ENCODE measurements around the gene GRB14. TPM values are rescaled to one million over a fixed set of nuclear protein-coding genes. Genes with fewer than 3 reads are reported as not detected.

The GRB14 gene
- total RNA-seq, 4 donors from 2014 or later = 3.2 to 22.3 (median 5.6) TPM

- TF ChIP-seq, protein P1, sequence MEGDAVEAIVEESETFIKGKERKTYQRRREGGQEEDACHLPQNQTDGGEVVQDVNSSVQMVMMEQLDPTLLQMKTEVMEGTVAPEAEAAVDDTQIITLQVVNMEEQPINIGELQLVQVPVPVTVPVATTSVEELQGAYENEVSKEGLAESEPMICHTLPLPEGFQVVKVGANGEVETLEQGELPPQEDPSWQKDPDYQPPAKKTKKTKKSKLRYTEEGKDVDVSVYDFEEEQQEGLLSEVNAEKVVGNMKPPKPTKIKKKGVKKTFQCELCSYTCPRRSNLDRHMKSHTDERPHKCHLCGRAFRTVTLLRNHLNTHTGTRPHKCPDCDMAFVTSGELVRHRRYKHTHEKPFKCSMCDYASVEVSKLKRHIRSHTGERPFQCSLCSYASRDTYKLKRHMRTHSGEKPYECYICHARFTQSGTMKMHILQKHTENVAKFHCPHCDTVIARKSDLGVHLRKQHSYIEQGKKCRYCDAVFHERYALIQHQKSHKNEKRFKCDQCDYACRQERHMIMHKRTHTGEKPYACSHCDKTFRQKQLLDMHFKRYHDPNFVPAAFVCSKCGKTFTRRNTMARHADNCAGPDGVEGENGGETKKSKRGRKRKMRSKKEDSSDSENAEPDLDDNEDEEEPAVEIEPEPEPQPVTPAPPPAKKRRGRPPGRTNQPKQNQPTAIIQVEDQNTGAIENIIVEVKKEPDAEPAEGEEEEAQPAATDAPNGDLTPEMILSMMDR (IDR thresholded peaks at IDR 0.05; ENCODE audit: low read depth) = no peak
These were observed 124.4 kb downstream of the GRB14 start for GRCh38 chr2:164496881-164497280.

DNA sequence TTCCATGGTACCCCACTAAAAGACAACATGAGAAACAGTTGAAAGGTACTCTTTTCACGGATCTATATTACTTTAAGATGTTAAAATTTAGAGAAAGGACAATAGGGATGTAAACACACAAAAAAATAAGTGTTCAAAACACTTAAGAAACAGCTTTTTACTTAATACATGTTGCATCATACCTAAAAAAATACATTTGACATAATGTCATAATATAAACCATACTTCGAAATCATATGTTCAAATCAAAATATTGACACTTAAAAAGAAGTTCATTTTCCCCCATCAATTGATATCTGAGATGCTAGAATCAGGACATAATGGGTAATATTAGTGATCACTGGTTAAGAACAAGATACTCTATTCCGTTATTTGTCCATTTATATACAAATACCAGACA lies 124.9 kb downstream of the GRB14 start:
- TF ChIP-seq, protein P1 (IDR thresholded peaks at IDR 0.05; ENCODE audit: low read depth) = no peak

DNA sequence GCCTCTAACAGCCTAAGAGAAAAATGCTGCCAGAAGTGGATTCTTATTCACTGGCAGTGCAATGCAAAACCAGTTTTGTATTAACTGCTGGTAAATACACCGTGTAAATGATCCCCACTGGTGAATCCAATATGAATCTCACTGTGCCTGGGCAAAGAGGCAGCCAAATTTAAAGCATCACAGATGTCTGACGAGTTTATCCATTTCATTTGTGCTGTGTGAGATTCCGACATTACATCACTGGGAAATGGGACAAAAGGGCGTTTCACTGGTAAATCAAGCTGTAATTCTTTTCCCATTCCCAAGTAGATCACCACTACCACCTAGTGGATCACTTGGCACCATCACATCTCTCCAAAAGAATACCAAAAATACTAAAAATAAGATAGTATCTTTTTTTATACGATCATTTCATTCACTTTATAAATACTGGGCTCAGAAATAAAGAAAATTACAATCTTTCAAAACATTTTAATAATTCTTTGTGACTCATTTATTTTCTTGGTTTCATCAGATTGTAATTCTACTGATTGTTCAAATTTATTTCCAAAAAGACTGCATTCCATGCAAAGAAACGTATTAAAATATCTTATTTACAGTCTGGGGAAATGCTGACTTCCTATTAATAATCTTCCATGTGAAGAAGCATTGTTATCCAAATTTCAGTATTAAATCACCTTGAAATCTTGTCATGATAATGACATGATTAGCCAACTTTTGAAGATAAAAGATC lies 125.6 kb downstream of the GRB14 start:
- TF ChIP-seq, protein P1 (IDR thresholded peaks at IDR 0.05; ENCODE audit: low read depth) = no peak

GRCh38 chr2:164485541-164485940 lies 135.7 kb downstream of the GRB14 start:
- TF ChIP-seq, protein P1 (IDR thresholded peaks at IDR 0.05; ENCODE audit: low read depth) = no peak

DNA sequence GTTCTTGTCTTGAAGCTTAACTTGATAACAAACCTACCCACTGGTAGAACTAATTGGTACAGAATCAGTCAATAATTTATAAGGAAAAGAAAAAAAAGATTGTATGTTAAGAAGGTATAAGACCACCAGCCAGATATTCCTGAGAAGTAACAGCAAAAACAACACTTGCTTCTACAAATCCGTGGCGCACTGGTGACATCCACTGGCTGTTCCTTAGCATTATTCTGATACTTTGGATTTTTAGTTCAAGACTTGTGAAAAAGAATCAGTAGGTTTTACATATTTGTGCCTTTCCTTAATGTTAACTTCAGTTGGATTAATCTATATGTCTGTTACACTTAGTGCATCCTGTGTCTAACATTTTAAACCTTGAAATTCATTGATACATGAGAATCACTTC lies 141.8 kb downstream of the GRB14 start:
- TF ChIP-seq, protein P1 (IDR thresholded peaks at IDR 0.05; ENCODE audit: low read depth) = no peak

DNA sequence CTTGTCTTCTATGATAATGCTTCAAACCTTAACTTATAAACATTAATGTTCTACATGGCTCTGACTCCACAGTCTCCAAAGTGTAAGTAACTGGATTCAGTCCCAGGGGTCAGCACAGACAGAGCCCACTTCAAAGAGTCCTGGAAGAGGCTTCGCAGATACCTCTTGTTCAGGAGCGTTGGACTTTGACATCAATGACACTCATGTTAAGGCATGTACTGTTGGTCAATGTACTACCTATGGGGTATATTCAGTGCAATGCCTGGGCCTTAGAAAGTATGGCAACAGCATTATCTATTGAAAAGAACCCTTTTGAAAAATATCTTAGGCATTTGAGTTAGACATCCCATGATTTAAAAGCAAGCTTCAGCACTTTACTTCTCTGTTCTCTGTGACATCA lies 143.1 kb downstream of the GRB14 start:
- TF ChIP-seq, protein P1 (IDR thresholded peaks at IDR 0.05; ENCODE audit: low read depth) = no peak

- TF ChIP-seq, protein P1 (IDR thresholded peaks at IDR 0.05; ENCODE audit: low read depth) = no peak
These were observed 146.4 kb downstream of the GRB14 start for GRCh38 chr2:164474873-164475272.

Measured in subcutaneous adipose tissue (tissue), 4 donors.